Suppressor macrophage treated with lipopolysaccharide for 4 hours (primary cell): ENCODE measurements around the gene DBT.
"Not testable (repeated sequence)": the region's sequence is repeated elsewhere in the genome, so short reads cannot be mapped to it uniquely, and the experiment has no call there.

Experiments
- DNase-seq: peaks from one replicate; pipeline ENCODE4 v3.0.0-alpha.2; 2020

DBT gene

DNA sequence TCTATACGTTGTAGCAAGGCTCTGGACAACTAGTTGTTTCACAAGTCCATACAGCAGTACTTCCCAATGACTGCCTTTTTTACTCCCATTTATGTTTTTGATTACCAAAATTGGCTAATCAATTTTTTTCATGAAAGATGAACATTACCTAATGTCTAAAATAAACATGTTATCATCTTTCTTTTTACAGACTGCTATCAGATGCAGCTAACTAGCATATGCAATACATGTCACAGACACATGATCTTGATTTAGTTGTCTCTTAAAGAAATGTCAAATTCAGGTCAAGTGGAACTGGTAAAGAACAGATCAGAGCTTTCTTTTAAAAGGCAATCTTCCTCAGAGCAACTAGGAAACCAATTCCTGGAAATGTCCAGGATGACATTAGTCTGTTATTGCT, 630 bp upstream of the DBT start:
- DNase-seq: no peak

DNA sequence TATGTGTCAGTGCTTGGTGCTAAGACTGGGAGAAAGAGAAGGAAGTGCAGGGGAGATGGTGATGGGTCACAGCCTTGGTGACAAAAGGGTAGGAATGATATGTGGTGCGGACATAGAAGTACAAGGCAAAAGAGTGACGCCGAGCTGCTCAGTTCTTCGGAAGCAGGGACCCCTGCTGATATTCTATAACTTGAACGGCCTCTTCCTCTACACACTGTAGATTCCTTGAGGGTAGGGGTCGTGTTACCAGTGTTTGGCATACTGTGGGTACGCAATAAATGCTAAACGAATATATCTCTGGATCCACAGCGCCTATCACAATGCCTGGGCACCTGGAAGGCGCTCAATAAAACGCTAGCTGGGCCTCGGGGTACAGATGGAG, 488 bp downstream of the DBT start:
- no peak for DNase-seq

DNA sequence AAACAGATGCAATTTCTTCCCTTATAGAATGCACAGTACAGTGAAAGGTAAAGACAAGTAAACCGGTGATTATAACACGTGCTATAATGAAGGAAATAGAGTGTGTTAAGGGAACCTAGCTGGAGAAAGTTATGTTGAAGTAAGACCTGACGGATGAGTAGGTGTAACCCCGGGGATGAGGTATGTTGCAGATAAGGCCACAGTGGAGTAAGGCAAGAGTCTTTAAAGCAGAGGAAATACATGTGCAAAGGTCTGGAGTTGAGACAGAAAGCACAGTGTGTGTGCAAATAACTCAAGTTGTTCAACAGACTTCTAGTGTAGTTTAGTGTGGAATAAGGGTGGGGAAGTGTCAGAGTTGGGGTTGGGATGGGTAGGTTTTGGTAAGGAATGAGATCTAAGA, 2.9 kb downstream of the DBT start:
- no peak for DNase-seq

DNA sequence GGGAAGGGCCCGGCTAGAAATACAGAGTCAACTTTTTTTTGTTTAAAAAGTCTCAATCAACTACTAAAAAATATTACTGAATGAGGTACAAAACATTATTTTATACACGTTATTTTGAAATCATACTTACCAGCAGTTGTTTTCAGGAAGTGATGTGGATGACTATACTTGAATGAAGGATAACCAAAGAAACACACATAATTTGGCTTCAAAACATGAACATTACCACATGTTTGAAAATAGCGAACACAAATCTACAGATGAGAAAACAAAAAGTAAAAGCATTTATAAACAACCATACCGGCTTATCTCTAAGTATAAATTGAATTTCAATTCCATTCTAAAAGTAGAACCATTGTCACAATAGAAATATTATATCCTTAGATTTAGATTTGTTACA, 9.0 kb downstream of the DBT start:
- no peak for DNase-seq

DNA sequence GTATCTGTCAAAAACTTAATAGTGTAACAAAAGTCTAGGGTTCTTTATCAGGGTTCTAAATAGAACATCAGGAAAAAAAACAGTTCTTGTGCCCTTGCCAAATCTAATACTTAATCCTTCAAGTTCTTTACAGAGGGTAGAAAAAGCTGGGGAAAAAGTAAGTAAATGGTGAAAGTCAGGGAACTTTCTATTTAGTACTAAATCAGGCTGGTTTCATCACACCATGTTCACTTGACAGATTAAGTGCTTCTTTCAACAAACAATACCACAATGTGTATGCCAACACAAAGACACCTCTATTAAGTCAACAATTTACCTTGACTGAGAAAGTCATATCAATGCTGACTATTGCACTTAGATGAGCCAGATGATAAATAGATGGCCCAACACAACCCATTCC, 9.7 kb downstream of the DBT start:
- DNase-seq: no peak

DNA sequence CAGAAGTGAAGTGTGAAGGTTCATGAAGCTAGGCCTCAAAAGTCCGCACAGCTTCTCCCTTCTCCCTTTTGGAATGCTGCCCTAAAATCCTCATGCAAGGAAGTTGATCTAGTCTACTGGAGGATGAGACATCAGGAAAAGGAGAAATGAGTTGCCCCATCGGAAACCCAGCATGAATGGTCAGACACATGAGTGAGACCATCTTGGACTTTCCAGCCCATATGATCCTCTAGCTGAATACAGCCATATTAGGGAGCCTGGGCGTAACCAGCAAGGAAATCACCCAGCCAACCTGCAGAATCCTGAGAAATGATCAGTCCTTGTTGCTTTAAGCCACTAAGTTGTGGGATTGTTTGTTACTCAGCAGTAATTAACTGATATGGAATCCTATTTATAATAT, 12.5 kb downstream of the DBT start:
- peak; percentile 16 for DNase-seq

DNA sequence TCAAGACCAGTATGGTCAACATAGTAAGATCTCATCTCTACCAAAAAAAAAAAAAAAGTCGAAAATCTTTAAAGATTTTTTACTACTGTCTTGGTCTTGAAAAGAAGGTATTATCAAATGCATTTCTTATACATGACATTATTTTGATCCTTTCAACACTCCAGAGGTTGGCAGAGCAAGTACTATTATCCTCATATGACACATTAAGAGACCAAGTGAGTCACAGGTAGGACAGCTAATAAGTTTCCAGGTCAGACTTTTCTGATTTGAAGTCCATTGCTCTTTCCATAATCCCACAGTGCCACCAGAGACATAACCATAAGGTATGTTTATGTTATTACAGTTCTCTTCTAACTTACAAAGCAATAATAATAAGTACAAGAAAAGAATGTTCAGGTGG, 15.2 kb downstream of the DBT start:
- DNase-seq: no peak

DNA sequence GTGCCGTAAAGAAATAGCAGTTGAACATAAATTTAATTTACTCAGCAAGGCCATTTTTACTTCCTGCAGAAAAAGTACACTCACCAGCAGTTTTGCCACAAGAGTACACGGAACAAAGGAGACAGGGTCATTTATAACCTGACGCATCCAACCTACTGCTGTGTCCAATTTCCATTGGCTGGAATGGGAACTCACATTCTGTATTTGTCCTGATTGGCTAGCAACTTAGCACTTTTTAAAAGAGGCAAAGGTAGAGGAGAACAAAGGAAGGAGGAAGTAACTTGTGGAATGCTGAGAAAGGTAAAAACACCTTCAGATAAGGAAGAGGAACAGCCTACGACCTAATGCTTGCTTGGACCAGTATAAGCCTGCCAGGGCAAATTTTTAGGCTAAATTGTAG, 16.1 kb downstream of the DBT start:
- DNase-seq: not testable (repeated sequence)

DNA sequence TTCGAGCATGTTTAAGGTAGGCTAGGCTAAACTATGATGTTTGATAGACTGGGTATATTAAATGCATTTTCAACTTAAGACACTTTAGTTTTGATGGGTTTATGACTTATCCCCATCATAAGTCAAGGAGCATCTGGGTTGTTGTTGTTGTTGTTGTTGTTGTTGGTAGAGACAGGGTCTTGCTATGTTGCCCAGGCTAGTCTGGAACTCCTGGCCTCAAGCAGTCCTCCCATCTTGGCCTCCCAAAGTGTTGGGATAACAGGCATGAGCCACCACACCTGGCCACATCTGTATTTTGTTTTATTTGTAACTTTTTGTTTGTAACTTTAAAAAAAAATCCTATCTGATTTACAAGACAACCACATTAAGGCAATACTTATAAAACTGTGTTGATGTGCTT, 17.5 kb downstream of the DBT start:
- DNase-seq: no peak

DNA sequence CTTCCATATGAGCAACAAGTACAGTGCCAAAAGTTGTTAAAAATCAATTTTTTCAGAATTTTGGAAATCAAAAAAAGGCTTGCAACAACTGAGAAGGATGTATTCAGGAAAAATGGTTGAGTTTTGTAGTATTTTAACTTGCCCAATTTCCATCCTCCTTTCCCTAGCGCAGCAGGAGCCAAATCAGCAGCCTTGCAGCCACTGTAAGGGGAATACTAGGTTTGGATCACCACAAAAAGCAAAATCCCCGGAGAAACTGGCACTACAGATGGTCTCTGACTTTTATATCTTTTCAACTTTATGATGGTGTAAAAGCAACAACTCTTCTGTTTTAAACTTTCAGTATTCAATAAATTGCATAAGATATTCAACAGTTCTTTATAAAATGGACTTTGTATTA, 17.9 kb downstream of the DBT start:
- DNase-seq: no peak

DNA sequence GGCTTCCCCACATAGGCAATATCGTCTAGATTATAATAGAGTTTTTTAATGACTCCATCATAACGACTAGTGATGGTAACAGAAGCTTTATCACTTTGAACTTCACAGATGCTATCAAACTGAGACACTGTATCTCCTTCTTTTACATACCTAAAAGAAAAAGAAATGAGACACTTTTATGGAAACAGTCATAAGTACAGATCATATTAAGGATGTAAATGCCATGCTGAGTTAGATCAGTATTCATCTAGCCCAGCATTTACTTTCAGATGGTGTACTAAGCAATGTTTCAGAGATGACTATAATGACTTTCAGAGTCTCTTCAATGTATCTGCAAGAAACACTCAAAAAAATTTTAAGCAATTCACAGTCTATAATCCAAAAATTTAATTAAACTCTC, 18.9 kb downstream of the DBT start:
- no peak for DNase-seq

DNA sequence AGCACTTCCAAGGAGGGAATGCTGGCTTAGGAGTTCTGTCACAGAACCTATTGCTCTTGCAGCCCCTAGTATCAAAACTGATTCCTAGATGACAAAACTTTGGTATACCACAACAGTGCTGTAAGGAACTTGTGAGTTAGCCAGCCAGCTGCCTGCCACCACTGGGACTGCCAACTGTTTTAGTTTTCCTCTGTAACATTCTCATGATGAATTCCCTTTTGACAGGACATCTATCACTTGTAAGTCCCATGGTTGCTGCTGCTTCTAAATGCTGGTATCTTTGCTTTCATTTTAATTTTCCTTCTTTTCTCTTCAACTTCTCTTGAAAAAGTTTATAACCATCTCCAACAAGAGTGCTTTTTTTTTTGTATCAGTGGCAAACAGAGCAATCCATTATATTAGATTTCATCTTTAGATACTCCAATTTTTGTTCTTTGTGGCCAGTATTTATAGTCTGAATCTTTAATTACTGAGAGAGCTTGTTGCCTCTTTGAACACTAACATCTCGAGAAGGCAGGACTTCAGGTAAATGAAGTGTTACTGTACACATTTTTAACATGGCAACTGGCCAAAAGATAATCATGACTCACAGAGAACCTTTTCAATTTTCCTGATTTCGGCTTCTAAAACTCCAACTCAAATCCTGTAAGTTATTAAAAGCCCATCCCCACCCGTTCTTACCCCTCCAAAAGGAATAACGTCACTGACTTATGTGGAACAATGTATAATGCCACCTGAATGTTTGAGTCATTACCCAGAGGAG, 19.8 kb downstream of the DBT start:
- DNase-seq: no peak

DNA sequence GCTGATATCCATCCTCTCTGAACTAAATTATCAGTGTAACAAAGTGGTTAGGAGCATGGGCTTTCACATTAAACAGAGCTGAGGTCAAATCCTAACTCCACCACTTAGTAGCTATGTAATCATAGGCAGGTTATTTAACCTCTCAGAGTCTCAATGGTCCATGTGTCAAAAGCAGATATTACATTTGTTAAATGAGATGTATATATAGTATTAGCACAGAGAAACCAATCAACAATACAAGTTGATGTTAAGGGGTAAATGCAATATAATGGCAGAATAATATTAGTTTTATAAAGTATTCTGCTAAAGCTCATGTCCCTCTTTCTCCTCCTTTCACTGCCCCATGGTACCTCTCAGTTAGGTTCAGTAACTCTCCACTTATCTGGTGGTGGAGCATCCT, 27.2 kb downstream of the DBT start:
- no peak for DNase-seq

DNA sequence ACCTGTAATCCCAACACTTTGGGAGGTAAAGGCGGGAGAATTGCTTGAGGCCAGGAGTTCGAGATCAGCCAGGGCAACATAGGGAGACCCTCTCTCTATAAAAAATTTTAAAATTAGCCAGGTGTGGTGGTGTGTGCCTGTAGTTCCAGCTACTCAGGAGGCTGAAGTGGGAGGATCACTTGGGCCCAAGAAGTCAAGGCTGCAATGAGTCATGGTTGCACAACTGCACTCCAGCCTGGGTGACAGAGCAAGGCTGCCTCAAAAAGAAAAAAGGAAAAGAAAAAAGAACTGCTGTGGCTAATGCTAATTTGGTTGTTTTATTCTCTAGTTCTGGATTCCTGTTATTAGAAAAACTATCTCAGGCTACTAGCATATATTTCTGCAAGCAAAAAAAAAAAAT, 29.8 kb downstream of the DBT start:
- peak; percentile 48 for DNase-seq

DNA sequence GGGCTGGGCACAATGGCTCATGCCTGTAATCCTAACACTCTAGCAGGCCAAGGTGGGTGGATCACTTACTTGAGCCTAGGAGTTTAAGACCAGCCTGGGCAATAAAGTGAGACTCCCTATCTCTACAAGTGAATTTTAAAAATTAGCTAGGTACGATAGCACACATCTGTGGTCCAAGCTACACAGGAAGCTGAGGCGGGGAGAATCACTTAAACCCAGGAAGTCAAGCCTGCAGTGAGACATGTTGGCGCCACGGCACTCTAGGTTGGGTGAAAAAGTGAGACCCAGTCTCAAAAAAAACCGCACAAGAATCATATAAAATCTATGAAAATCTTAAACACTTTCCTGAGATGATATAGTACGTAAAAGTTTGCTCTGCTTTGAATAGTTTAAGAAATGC, 30.2 kb downstream of the DBT start:
- no peak for DNase-seq

DNA sequence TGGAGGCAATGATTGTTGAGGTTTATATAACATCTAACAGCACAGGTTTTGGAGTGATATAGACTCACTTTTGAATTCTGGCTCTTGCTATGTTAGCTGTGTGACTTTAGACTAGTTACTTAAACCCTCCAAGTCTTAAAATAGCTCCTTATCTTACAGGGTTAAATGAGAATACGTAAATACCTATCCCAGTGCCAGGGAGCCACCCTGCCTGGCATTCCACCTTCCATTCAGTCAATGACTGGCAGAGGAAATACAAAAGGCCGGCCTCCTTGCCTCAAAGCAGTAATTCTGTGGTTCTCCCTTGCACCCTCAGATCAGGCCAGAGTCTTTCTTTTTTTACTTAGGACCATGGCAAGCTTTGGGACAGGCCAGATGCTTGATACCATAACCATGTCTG, 31.8 kb downstream of the DBT start:
- DNase-seq: no peak

DNA sequence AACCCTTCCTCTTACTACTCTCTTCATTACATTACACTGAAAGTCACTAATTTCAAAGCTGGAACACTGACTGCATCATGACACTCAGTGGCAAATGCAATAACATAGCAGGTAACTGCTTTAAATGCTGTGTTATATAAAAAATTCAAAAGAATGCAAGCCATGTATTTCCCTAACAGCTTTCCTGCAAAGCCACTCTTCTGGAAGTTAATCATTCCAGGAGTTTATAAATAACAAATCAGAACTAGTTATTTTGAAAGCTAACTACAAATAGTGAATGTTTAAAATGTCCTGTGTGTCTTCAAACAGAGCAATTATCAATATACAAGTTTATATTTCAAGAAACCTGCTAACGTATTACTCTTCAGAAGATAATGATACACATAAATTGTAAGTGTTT, 34.5 kb downstream of the DBT start:
- no peak for DNase-seq

DNA sequence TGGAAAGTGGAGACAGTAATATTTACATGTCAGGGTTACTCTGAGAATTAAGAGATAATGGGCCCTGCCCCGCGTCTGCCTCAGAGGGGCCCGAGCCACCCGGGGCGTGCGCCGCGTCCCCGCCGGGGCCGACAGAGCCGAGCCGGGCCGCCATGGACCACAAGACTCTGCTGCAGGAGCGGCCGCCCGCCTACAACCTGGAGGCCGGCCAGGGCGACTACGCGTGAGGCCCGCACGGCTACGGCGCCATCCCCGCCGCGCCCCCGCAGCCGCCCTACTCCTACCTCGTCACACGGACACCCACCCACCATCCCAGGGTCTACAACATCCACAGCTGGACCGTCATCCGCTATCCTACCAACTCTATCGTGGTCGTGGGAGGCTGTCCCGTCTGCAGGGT, 36.5 kb downstream of the DBT start:
- DNase-seq: no peak

DNA sequence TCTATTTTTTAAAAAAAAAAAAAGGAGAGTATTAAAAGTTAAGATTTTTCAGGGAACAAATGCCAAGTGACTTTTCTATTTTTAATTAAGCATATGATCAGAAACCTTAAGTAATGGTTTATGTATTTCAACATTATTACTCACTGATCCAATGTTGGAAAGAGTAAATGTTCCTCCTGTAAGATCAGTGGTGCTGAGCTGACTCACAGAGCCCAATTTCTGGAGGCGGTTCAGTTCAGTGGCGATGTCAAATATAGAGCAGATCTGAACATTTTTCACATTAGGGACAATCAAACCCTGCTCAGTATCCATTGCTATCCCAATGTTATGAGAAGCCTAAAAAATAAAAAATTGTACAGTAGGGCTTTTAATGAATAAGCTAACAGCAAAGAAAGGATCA, 43.3 kb downstream of the DBT start:
- DNase-seq: no peak

DNA sequence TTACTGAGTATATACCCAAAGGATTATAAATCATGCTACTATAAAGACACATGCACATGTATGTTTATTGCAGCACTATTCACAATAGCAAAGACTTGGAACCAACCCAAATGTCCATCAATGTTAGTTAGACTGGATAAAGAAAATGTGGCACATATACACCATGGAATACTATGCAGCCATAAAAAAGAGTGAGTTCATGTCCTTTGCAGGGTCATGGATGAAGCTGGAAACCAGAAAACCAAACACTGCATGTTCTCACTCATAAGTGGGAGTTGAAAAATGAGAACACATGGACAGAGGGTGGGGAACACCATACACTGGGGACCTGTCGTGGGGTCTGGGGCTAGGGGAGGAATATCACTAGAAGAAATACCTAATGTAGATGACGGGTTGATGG, 44.0 kb downstream of the DBT start:
- not testable (repeated sequence) for DNase-seq

DNA sequence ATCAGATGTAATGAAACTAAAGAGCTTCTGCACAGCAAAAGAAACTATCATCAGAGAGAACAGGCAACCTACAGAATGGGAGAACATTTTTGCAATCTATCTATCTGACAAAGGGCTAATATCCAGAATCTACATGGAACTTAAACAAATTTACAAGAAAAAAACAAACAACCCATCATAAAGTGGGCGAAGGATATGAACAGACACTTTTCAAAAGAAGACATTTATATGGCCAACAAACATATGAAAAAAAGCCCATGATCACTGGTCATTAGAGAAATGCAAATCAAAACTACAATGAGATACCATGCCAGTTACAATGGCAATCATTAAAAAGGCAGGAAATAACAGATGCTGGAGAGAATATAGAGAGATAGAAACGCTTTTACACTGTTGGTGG, 44.5 kb downstream of the DBT start:
- not testable (repeated sequence) for DNase-seq

DNA sequence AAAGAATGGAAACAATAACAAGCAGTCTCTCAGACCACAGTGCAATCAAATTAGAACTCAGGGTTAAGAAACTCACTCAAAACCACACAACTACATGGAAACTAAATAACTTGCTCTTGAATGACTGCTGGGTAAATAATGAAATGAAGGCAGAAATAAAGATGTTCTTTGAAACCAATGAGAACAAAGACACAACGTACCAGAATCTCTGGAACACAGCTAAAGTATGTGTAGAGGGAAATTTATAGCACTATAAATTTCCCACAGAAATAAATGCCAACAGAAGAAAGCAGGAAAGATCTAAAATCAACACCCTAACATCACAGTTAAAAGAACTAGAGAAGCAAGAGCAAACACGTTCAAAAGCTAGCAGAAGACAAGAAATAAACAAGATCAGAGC, 46.9 kb downstream of the DBT start:
- not testable (repeated sequence) for DNase-seq

DNA sequence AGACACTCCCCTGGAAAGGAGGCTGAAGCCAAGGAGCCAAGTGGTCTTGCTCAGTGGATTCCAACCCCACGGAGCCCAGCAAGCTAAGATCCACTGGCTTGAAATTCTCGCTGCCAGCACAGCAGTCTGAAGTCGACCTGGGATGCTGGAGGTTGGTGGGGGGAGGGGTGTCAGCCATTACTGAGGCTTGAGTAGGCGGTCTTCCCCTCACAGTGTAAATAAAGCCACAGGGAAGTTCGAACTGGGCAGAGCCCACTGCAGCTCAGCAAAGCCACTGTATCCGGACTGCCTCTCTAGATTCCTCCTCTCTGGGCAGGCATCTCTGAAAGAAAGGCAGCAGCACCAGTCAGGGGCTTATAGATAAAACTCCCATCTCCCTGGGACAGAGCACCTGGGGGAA, 49.6 kb downstream of the DBT start:
- not testable (repeated sequence) for DNase-seq

DNA sequence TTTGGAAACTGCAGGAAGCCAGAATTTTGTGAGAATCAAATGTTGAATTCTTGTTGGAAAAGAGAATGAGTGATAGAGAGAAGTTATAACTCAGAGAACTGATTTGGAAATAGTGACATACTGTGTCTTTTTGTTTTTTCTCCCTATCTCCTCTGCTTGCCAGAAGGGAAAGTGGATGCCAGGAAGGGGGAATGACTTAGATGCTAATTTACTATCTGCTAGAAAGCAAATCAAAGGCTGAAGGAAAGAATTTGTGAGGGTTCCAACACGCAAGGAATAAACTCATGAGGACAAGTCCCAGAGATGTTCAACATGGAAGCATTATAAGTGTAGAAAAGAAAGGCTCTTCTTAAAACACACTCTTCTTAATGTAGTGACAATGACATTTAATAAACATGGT, 51.0 kb downstream of the DBT start:
- no peak for DNase-seq

DNA sequence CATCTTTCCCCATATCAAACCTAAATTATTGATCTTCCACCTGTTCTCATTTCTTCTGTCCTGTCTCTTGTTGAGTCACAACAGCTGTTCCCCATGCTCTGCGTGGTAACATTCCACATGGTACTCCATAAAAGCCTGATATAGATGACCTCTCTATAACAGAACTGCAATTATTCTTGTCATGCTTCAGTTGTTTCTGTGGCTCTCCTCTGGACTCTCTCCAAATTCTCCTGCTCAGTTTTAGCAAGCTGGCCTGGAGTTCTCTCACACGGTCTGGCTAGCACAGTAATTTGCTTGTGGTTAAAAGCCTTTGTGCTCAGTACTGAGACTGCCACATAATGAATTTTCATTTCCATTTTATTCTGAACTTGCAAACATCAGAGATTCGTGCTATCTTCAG, 61.0 kb downstream of the DBT start:
- no peak for DNase-seq

DNA sequence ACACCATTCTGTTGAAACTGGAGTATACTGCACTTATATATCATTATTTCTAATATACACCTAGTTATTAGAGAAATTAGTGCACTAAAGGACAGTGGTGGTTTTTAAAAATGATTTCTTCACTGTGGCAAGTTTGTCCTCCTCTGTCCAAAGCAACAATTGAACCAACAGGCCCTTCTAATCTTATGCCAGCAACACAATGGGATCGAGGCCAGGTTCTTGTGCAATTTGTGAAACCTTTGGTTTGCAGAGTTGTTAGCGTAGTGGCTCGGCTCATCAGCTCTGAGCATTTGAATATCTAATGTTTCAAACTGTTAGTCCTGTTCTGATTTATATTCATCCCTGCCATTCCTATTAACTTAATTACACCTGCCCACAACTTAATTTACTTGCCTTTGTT, 61.7 kb downstream of the DBT start:
- DNase-seq: no peak
